Measurements from ENCODE around the gene IQCH.
"Not testable (repeated sequence)": the region's sequence is repeated elsewhere in the genome, so short reads cannot be mapped to it uniquely, and the experiment has no call there.

IQCH gene
- total RNA-seq, result 1.2 to 1.6 reads per million in 2 donors

- DNase-seq, result peak; percentile 91
Observed at GRCh38 chr15:67254238-67255175, at the start of gene IQCH, which contains the start of gene AAGAB. TSS of gene IQCH (plus strand) at chr15:67254786. CDS start at chr15:67254897, 111 bp downstream. TSS of gene AAGAB (minus strand) at chr15:67254661. CDS start at chr15:67254631, 30 bp downstream.

- DNase-seq, result no peak
Observed at GRCh38 chr15:67207555-67208207, 46.9 kb upstream of the IQCH start.

DNA sequence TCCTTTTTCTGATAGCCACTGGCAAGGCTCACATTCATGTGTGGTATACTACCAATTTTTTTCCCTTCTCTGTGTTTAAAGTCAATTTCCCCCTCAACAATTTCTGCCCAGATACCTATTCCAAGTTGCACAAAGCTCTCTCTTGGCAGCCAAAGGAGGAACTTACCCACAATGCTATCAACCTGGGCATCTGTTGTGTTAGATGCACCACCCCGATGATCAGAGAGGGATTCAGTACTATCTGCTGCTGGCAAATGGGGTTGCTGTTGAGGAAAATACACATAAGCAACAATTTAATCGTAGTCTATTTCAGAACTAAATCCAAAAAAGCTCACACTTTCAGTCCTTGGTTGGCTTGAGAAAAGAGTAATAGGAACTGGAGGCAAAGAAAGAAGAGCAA, 46.2 kb upstream of the IQCH start:
- DNase-seq, result no peak

DNA sequence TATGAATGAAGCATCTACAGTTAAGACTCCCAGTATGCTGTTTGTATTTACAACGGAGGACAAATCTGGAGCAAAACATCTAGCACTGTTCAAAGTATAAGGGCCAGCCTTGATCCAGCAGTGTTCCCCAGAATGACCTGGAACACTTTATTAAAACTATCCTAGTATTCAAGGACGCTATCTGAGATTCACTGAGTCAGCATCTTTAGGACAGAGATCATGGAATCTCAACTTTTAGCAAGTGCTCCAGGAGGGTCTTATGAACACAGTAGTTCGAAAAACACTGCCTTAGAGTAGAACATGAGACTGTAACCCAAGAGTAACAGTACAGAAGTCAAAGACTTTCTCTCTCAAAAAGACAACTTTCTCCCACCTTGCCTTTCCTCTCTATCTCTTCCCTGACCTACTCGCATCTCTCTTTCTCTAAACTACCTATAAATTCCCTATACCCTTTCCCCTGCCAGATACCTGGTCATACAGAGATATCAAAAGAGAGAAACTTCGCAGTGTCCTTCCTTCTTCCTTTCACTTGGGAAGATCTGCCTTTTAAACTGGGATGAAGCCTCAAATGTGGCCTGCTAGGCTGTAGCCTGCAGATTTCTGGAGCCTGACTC, 43.9 kb upstream of the IQCH start:
- DNase-seq, result no peak

DNA sequence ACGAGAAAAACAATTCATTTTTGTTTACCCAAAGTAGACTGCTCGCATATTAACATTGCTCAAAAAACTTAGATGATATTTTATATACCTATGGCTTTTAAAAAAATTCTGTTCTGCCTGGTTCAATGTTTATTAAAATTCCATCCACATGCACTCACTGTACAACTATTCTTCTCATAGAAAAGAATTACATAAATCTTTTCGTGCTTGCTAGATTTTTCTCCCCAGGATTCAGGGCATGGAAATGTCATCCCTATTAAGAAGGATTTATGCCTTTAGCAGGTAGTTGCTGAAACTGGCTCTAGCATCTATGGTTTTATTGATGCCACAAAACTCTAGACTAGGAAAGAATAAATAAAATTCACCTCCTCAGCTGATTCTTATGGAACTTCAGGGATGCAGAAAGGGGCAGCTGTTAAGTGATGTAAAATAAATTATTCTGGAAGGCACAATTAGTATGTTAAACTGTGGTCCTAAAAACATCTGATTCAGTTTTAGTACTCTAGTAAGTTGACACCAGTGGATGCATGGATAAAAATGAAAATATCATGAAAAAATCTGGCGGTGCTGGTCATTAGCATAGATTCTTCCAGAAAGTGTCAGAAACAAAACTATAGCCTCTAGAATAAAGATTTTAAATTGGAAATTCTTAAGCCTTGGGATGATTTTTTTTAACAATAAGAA, 41.8 kb upstream of the IQCH start:
- DNase-seq, result no peak

DNA sequence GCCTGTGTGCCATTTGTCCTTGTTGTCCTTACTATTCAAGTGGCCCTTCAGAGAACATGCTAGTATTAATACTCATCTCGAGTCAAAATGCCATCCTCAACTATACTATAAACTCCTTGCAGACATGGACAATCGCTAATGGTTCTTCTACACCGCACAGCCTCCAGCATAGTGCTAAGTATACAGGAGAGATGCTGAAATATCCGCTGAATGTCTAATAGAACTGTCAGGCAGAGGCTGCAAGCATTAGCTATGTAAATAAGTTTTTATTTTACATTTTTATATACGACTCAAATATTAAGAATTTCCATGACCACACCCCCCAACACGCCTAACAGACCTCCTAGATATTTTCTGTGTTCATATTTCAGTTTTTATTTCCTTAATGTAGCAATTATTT, 39.5 kb upstream of the IQCH start:
- no peak for DNase-seq

DNA sequence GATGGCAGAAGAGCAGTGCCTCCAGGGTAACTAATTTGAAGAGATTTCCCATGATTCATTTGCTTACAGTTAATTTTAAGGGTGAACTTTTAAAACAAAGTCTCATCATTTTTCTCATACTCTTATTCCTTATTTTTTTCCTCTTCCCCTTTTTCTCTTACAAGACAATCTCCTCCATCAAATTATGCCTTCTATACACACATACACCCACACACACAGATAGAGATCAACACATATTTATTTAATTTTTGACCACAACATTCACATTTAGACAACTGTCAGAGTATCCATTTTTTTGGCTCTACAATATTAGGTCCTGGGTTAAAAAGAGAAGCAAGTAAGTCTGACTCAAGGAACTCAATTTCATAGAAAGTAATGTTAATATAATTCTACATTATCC, 37.7 kb upstream of the IQCH start:
- no peak for DNase-seq

DNA sequence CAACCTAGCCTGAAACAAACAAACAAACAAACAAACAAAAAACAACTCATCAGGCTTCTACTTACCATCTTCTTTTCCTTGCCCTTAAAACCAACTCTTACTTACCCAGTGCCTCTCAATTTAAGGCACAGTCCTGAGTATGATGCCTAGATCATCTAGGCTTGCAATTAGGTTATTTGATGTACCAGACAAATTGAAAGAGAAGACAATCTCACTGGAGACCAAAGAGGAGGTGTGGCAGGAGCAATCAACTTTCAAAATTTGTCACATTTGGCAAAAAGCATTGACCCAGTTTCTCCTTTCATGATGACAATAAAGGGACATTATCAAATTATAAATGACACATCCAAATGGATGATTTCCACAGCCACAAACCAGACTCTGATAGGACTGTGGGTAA, 36.2 kb upstream of the IQCH start:
- DNase-seq, result no peak

- no peak for DNase-seq
Observed at GRCh38 chr15:67219288-67219687, 35.3 kb upstream of the IQCH start.

GRCh38 chr15:67224889-67225288, 29.7 kb upstream of the IQCH start:
- no peak for DNase-seq

- no peak for DNase-seq
Observed at GRCh38 chr15:67225336-67225735, 29.2 kb upstream of the IQCH start.

DNA sequence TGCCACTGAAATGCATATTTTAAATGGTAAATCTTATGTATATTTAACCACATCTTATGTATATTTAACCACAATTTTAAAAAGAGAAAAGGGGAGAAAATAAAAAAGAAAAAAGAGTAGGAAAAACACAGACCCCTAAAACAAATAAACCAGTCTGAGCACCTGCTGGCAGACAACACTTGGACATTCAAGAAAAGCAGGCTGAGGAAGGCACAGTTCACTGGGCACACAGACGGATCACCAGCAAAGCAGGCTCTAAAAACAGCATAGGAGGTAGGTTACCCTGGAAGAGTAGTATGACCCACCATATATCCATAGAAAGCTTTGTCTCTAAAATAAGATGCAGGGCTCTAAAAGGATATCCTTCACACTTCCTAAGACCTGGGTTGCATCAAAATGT, 27.2 kb upstream of the IQCH start:
- DNase-seq, result no peak

- DNase-seq, result no peak
Observed at GRCh38 chr15:67227846-67228245, 26.7 kb upstream of the IQCH start.

- DNase-seq, result no peak
Observed at GRCh38 chr15:67228286-67228685, 26.3 kb upstream of the IQCH start.

DNA sequence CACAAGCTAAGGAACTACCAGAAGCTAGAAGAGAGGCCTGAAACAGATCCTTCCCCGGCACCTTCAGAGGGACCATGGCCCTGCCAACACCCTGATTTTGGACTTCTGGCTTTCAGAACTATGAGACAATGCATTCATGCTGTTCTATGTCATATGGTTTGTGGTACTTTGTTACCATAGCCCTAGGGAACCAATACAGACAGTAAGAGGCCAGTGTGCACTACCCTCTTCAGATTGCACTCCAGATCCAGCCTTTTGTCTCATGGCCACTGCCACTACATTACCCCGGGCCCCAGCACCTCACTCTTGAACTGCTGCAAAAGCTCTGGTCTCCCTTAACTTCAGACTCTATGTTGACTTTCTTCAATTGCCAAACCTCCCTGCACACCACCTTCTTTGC, 24.1 kb upstream of the IQCH start:
- no peak for DNase-seq

- DNase-seq, result no peak
Observed at GRCh38 chr15:67232591-67232990, 22.0 kb upstream of the IQCH start.

GRCh38 chr15:67240235-67241131, 14.1 kb upstream of the IQCH start:
- DNase-seq, result no peak

DNA sequence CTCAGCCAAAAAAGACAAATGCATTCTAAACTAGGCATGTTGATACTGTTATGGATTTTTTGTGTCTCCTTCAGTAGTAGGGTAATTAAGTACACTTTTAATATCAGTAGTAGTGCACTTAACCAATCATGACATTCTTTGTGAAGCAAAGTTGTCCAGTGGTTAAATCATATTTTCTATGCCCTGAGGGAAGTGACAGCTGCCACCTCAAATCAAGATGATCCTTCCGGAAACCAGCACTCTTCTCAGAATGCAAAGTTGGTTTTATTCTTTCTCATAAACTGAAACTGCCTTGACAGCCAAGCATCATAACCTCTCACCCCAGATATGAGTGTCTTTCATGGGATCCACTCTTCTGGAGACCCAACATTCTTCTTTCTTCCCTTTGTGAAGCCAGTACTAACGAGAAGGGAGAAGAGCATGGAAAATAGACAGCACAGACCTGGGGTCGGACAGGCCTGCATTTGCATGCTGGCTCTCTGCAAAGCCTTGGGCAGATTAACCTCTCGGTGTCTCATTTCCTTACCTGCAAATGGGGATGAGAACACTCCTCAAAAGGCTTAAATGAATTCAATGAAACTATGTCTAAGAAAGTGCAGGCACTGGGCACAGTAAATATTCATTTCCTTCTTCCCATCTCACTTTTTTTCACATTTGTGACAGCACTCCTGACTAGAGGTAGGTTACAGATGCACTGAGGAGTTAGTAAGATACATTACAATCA, 13.3 kb upstream of the IQCH start:
- no peak for DNase-seq

DNA sequence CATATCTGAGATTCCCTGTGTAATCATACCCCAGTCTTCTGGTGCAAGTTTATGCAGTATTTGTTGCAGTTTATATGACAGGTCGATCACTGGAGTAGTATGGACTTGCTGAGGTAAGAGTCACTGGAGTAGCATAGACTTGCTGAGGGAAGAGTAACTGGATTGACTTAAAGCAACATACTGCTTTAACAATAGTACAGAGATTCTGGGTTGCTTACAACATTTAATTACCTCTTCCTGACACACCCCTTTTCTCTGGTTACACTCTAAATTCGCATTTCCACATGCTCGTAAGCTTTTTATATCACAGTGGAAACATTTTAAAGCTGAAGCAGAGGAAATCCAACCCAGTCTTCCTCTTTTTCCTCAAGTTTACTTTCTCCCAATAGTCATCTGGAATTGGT, 11.9 kb upstream of the IQCH start:
- no peak for DNase-seq

DNA sequence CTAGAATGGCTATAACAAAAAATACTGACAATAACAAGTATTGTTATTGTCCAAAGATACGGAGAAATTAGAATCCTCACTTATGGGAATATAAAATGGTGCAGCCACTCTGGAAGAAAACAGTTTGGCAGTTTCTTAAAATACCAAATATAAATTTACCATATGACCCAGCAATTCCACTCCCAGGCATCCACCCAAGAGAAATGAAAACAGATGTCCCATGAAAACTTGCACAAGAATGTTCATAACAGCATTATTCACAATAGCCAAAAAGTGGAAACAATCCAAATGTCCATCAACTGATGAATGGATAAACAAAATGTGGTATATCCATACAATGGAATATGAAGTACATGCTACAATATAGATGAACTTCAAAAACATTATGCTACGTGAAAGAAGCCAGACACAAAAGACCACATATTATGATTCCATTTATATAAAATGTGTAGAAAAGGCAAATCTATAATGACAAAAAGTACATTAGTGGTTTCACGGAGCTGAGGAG, 9.6 kb upstream of the IQCH start:
- no peak for DNase-seq

- not testable (repeated sequence) for DNase-seq
Observed at GRCh38 chr15:67246606-67247005, 8.0 kb upstream of the IQCH start.

Measured in T-helper 9 cell (primary cell).